ENCODE results near the gene NBAS.
A peak's percentile ranks its signal among the peaks of the same experiment; 100 is the strongest.

Gene NBAS

GRCh38 chr2:15560988-15561573 is at the start of gene NBAS:
NBAS (minus strand) TSS chr2:15561334; CDS start chr2:15561304, 30 bp downstream.
- no peaks in the 10 kb centered on the region for H3K4me1 ChIP-seq (ENCODE audit: insufficient read depth, low read length)
- no peaks in the 10 kb centered on the region for H3K9me3 ChIP-seq (ENCODE audit: control insufficient read depth, insufficient read depth, low read length)
- H3K36me3 ChIP-seq (ENCODE audit: insufficient read depth, low read length), result no peaks in the 10 kb centered on the region
- peak within 1 kb of the TSS; percentile 84 for H3K9ac ChIP-seq (ENCODE audit: low read depth, low read length)

- Histone ChIP-seq H3K9me3 (ENCODE audit: control insufficient read depth, insufficient read depth, low read length) (no peaks in the 10 kb centered on the region; the same call in 1 of the 2 replicates), H3K9ac (ENCODE audit: low read depth, low read length) (no peak overlapping the region), H3K4me1 (ENCODE audit: insufficient read depth, low read length) (no peaks in the 10 kb centered on the region), H3K36me3 (ENCODE audit: insufficient read depth, low read length) (peaks cover 43% of the 10 kb centered on the region)
Observed at GRCh38 chr2:15610430-15610952, 49.4 kb upstream of the NBAS start.

GRCh38 chr2:15609341-15610042 is 48.4 kb upstream of the NBAS start:
- Histone ChIP-seq H3K9ac (ENCODE audit: low read depth, low read length) (no peak overlapping the region), H3K4me1 (ENCODE audit: insufficient read depth, low read length) (no peaks in the 10 kb centered on the region), H3K36me3 (ENCODE audit: insufficient read depth, low read length) (peaks cover 48% of the 10 kb centered on the region), H3K9me3 (ENCODE audit: control insufficient read depth, insufficient read depth, low read length) (no peaks in the 10 kb centered on the region; the same call in 1 of the 2 replicates)

- Histone ChIP-seq H3K4me1 (ENCODE audit: insufficient read depth, low read length) (no peaks in the 10 kb centered on the region), H3K9me3 (ENCODE audit: control insufficient read depth, insufficient read depth, low read length) (no peaks in the 10 kb centered on the region; the same call in 1 of the 2 replicates), H3K36me3 (ENCODE audit: insufficient read depth, low read length) (peaks cover 39% of the 10 kb centered on the region), H3K9ac (ENCODE audit: low read depth, low read length) (no peak overlapping the region)
Observed at GRCh38 chr2:15608392-15608761, 47.2 kb upstream of the NBAS start.

GRCh38 chr2:15607709-15608391 is 46.7 kb upstream of the NBAS start:
- Histone ChIP-seq H3K9ac (ENCODE audit: low read depth, low read length) (no peak overlapping the region), H3K4me1 (ENCODE audit: insufficient read depth, low read length) (no peaks in the 10 kb centered on the region), H3K36me3 (ENCODE audit: insufficient read depth, low read length) (peaks cover 40% of the 10 kb centered on the region), H3K9me3 (ENCODE audit: control insufficient read depth, insufficient read depth, low read length) (no peaks in the 10 kb centered on the region; the same call in 1 of the 2 replicates)

GRCh38 chr2:15606481-15607441 is 45.6 kb upstream of the NBAS start:
- H3K9me3 ChIP-seq (ENCODE audit: control insufficient read depth, insufficient read depth, low read length), result no peaks in the 10 kb centered on the region; the same call in 1 of the 2 replicates
- H3K9ac ChIP-seq (ENCODE audit: low read depth, low read length), result no peak overlapping the region
- H3K36me3 ChIP-seq (ENCODE audit: insufficient read depth, low read length), result peaks cover 44% of the 10 kb centered on the region
- no peaks in the 10 kb centered on the region for H3K4me1 ChIP-seq (ENCODE audit: insufficient read depth, low read length)

- Histone ChIP-seq H3K36me3 (ENCODE audit: insufficient read depth, low read length) (peaks cover 50% of the 10 kb centered on the region), H3K9me3 (ENCODE audit: control insufficient read depth, insufficient read depth, low read length) (no peaks in the 10 kb centered on the region; the same call in 1 of the 2 replicates), H3K9ac (ENCODE audit: low read depth, low read length) (no peak overlapping the region), H3K4me1 (ENCODE audit: insufficient read depth, low read length) (no peaks in the 10 kb centered on the region)
Observed at GRCh38 chr2:15605721-15606120, 44.6 kb upstream of the NBAS start.

- Histone ChIP-seq H3K36me3 (ENCODE audit: insufficient read depth, low read length) (peaks cover 58% of the 10 kb centered on the region), H3K9ac (ENCODE audit: low read depth, low read length) (no peak overlapping the region), H3K9me3 (ENCODE audit: control insufficient read depth, insufficient read depth, low read length) (no peaks in the 10 kb centered on the region), H3K4me1 (ENCODE audit: insufficient read depth, low read length) (no peaks in the 10 kb centered on the region)
Observed at GRCh38 chr2:15603948-15604347, 42.8 kb upstream of the NBAS start.

GRCh38 chr2:15603044-15603765 is 42.1 kb upstream of the NBAS start:
- H3K9me3 ChIP-seq (ENCODE audit: control insufficient read depth, insufficient read depth, low read length), result no peaks in the 10 kb centered on the region
- peaks cover 53% of the 10 kb centered on the region for H3K36me3 ChIP-seq (ENCODE audit: insufficient read depth, low read length)

GRCh38 chr2:15602393-15602792 is 41.3 kb upstream of the NBAS start:
- no peaks in the 10 kb centered on the region for H3K4me1 ChIP-seq (ENCODE audit: insufficient read depth, low read length)
- H3K36me3 ChIP-seq (ENCODE audit: insufficient read depth, low read length), result peaks cover 52% of the 10 kb centered on the region
- H3K9me3 ChIP-seq (ENCODE audit: control insufficient read depth, insufficient read depth, low read length), result no peaks in the 10 kb centered on the region
- H3K9ac ChIP-seq (ENCODE audit: low read depth, low read length), result no peak overlapping the region

More at GRCh38 chr2:15603044-15603765, 42.1 kb upstream of the NBAS start:
- Histone ChIP-seq H3K4me1 (ENCODE audit: insufficient read depth, low read length) (no peaks in the 10 kb centered on the region), H3K9ac (ENCODE audit: low read depth, low read length) (no peak overlapping the region)

- H3K9me3 ChIP-seq (ENCODE audit: control insufficient read depth, insufficient read depth, low read length), result no peaks in the 10 kb centered on the region
- H3K36me3 ChIP-seq (ENCODE audit: insufficient read depth, low read length), result peaks cover 48% of the 10 kb centered on the region
- no peak overlapping the region for H3K9ac ChIP-seq (ENCODE audit: low read depth, low read length)
- H3K4me1 ChIP-seq (ENCODE audit: insufficient read depth, low read length), result no peaks in the 10 kb centered on the region
Observed at GRCh38 chr2:15601681-15602080, 40.5 kb upstream of the NBAS start.

GRCh38 chr2:15599994-15600393 is 38.9 kb upstream of the NBAS start:
- H3K4me1 ChIP-seq (ENCODE audit: insufficient read depth, low read length), result no peaks in the 10 kb centered on the region
- H3K9ac ChIP-seq (ENCODE audit: low read depth, low read length), result no peak overlapping the region
- no peaks in the 10 kb centered on the region for H3K9me3 ChIP-seq (ENCODE audit: control insufficient read depth, insufficient read depth, low read length)
- peaks cover 41% of the 10 kb centered on the region for H3K36me3 ChIP-seq (ENCODE audit: insufficient read depth, low read length)

- peaks cover 29% of the 10 kb centered on the region for H3K36me3 ChIP-seq (ENCODE audit: insufficient read depth, low read length)
- no peaks in the 10 kb centered on the region for H3K9me3 ChIP-seq (ENCODE audit: control insufficient read depth, insufficient read depth, low read length)
- no peak overlapping the region for H3K9ac ChIP-seq (ENCODE audit: low read depth, low read length)
- H3K4me1 ChIP-seq (ENCODE audit: insufficient read depth, low read length), result no peaks in the 10 kb centered on the region
Observed at GRCh38 chr2:15596968-15597367, 35.8 kb upstream of the NBAS start.

Measured in ES-I3 (cell line).